ENCODE measurements around the gene COG4. TPM values are rescaled to one million over a fixed set of nuclear protein-coding genes. Genes with fewer than 3 reads are reported as not detected.

The COG4 gene
- total RNA-seq, result 45.4 and 79.5 TPM in 2 replicates

DNA sequence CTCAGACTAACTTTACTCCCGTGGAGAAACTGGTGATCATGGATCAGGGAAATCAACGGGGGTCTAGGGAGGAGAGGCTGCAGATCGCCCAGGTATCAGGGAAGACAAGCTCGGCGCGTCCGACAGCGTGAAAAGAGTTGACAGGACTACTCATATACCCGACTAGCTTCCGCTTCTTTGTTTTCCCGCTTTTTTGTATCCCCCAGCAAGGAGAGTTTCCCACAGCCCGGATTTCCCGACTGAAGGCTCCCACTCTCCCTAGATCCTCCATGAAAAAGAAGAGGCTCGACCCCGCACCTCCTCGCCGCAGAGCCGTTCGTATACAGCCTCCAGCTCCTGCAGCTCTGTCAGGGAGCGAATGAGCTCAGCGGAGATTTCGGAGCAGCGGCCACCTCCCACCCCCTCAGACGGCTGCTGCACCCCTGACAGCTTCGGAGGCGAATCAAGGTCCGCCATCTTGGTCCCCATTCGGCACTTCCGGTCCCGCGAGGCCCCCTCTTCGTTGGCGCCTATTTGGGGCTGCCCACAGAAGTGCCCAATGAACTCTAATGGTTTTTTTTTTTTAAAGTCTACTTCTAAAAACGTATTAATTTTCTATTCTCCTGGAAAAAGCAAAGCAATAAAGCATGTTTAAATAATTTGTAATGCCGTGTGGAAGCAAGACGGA lies at the start of gene COG4:
TSS of gene COG4 (minus strand) at position 479 of the 667 bp plus-strand sequence. CDS start at position 468, 11 bp downstream.

DNA sequence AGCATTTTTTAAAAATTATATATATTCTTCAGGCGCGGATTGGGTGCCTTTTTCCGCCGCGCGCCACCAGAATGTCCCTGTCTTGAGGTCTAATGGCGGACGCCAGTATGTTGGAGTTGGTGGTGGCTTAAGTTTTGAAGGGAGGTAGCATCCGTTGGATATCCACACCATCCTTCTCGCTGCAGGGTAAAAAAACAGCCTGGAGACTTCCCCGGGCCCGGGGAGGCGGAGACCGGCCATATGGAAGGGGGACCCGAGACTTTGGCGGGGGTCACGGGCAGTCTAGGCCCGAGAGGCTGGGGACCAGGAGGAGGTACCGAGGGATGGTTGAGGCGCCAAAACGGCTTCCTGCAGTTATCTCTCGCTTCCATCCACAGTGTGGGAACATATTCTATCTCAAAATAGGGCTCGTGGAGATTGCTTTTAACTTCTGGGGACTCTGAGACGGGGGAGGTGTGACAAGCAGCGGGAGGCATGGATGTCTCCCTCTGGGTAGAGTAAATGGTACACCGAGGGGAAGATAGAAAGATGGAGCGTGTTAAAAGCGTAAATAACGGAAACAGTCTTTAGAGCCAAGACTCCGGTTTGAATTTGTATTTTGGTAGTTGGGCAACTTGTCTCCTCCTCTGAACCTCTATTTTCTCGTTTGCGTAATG lies 517 bp upstream of the COG4 start, which contains the start of gene SF3B3:
TSS of gene SF3B3 (plus strand) at position 74 of the 656 bp plus-strand sequence. CDS start 2,841 bp downstream, outside the sequence.

DNA sequence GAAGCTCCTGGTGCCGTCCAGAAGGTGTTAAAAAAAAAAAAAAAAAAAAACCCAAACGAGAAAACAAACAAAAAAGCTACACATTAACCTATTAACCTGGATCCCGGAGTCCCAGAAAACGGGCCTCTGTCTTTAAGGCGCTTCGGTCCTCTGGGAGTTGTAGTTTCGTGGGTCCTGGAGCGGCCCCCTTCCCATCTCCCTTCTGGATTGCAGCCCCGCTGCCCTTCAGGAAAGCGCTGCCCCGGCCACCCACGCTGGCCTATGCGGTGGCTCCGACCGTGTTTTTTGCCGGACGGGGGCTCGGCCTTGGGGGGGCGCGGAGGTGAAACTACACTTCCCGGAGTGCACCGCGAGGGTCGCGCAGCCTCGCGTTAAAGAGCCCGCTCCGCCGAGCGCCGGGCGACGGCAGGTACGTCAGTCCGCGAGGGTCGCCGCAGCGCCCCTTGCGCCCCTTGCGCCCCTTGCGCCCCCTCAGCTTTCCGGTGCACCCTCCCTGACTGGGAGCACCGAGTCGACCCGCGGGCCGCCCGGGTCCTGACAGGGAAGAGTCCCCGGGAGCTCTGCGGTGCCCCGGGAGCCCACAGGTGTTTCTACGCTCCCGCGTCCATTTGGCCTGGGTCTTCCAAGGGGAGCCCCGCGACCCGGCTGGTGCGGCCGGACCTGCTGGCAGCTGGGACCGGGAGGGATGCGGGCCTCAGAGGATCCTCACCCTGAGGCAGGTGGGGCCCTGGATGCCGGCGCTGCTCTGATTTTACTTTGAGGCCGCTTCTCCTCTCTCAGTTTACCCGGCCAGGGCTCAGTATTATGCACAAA lies 68.9 kb downstream of the COG4 start, which contains the start of gene FCSK:
TSS of gene FCSK (plus strand) at position 374 of the 813 bp plus-strand sequence. CDS start 8,596 bp downstream, outside the sequence.

DNA sequence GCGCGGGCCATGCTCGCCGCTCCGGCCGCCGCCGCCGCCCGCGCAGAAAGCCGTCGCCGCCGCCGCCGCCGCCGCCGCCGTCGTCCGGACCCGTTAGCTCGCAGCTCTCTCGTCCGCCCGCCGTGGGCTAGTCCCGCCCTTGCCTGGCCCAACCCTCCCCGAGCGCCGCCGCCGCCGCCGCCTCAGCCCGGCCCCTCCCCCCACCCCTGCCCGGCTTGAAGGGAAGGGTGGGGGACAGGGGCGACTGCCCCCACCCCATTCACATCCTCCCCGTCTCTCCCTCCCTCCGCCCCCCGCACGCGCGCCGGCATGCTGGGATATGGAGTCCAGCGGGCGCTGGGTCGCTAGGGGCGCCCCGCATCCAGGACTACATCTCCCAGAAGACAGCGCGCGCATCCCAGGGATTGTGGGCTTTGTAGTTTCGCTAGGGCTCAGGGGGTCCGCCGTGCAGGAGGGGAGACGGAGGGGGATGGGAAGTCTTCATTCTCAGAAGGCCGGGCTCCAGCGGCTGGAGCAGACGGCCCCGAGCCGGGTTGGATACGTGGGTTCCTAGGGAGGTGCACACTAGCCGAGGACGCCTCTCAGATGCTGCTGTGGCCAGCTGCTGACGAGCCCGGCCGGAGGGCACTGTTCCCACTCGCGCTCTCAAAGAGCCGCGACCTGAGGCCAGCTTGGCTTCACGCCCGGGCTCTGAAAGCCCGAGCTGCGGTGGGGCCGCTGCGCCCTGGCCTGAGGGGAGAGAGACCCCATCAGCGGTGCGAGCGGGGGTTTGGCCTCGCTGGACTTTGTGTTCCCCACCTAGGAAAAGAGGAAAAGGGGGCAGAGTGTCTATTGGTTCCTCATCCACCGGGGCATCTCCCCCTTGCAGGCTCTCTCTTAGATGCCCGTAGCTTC lies 84.1 kb downstream of the COG4 start, which contains the start of gene ST3GAL2:
TSS of gene ST3GAL2 (minus strand) at position 132 of the 894 bp plus-strand sequence. CDS start 40,570 bp downstream, outside the sequence.

Other genes starting within 250 kb of the COG4 start
- 97.3 and 185 TPM in 2 replicates for gene AARS1, start 234.0 kb downstream of the COG4 start, total RNA-seq
- gene DDX19B, start 224.4 kb downstream of the COG4 start, total RNA-seq, result 35.3 and 42.3 TPM in 2 replicates
- 27.4 and 29.8 TPM in 2 replicates for gene DDX19A, start 176.7 kb downstream of the COG4 start, total RNA-seq
- gene ST3GAL2, start 84.5 kb downstream of the COG4 start, total RNA-seq, result 22.3 and 40.6 TPM in 2 replicates
- gene FCSK, start 69.0 kb downstream of the COG4 start, total RNA-seq, result 8.5 and 13.1 TPM in 2 replicates
- 140 and 174 TPM in 2 replicates for gene SF3B3, start 262 bp upstream of the COG4 start, total RNA-seq
- gene IL34, start 123.0 kb upstream of the COG4 start, total RNA-seq, result 1.1 and 1.7 TPM in 2 replicates
- gene MTSS2, start 162.5 kb upstream of the COG4 start, total RNA-seq, result 17.6 and 106 TPM in 2 replicates